ENCODE data around the gene PTPRC. TPM values are rescaled to one million over a fixed set of nuclear protein-coding genes. Genes with fewer than 3 reads are reported as not detected.
A peak's percentile ranks its signal among the peaks of the same experiment; 100 is the strongest.

The PTPRC gene
- total and polyA plus RNA-seq, 2 experiments from 2014 or later = 0.66 to 0.86 TPM

DNA sequence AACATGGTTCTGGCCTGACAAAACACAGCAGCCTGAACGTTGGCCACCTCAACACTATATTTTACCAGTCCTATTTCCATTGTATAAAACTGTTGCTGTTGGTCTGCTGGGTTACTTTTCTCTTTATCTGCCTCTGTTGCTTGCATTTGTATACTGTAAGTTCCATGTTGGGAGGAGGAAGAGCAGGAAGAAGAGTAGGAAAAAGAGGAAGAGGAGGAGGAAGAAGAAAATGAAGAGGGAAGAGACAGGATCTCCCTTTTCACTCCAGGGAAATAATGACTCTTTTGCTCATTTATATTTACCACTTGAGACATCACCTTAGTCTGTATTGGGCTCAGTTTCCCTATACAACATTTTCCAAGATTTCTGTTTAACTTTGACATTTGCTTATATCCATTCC, 134.2 kb downstream of the PTPRC start:
- Histone ChIP-seq H3K27ac (no peak overlapping the region), H3K27me3 (replicated peaks; ENCODE audit: insufficient read depth) (no peaks in the 10 kb centered on the region), H3K79me2 (ENCODE audit: insufficient read depth) (no peaks in the 10 kb centered on the region), H3K9ac (no peak overlapping the region), H3K9me3 (ENCODE audit: low read depth) (no peaks in the 10 kb centered on the region), H3K36me3 (ENCODE audit: low read depth) (no peaks in the 10 kb centered on the region), H3K9me2 (ENCODE audit: insufficient read depth) (no peaks in the 10 kb centered on the region), H3K4me3 (no peak overlapping the region), H3F3A (ENCODE audit: insufficient read depth) (peaks cover 19% of the 10 kb centered on the region), H3K4me1 (ENCODE audit: insufficient read depth) (peaks cover 13% of the 10 kb centered on the region), H4K20me1 (ENCODE audit: insufficient read depth) (no peaks in the 10 kb centered on the region), H3K4me2 (ENCODE audit: unreplicated experiment) (no peak overlapping the region), H2AFZ (0 out of 2 replicates have a peak overlapping the region, but pooled peaks have one; percentile 26)
- TF ChIP-seq EZH2 (IDR thresholded peaks at IDR 0.05; ENCODE audit: insufficient read depth, poor library complexity, severe bottlenecking) (no peak), EZH2phosphoT487 (IDR thresholded peaks at IDR 0.05; ENCODE audit: insufficient read depth, low read depth) (no peak)
- WGBS, 2 experiments (ENCODE audit: low coverage in 1 of 2, low lambda C conversion rate in 2 of 2, missing lambda C conversion rate in 2 of 2) = 57 to 62% methylated on average over 1 of the region's 1 CpG
- in situ Hi-C loops (cut with MboI) = no loop called here
- DNase-seq = no peak

DNA sequence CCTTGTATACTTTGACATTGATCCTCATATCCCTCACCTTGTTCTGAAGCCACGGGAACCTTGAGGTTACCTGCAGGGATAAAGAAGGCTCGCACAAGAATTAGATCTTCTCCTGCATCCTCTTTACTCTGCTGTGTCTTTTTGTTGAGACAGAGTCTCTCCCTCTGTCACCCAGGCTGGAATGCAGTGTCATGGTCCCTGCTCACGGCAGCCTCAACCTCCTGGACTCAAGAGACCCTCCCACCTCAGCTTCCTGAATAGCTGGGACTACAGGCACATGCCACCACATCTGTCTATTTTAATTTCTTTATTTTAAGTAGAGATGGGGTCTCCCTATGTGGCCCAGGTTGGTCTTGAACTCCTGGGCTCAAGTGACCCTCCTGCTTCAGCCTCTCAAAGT, 134.7 kb downstream of the PTPRC start:
- H3K4me1 ChIP-seq (ENCODE audit: insufficient read depth) = peaks cover 13% of the 10 kb centered on the region
- DNase-seq = no peak
- H3K36me3 ChIP-seq (ENCODE audit: low read depth) = no peaks in the 10 kb centered on the region
- in situ Hi-C loops (cut with MboI) = no loop called here
- H3K27ac ChIP-seq = no peak overlapping the region
- no peak for TF ChIP-seq EZH2phosphoT487 (IDR thresholded peaks at IDR 0.05; ENCODE audit: insufficient read depth, low read depth)
- TF ChIP-seq EZH2 (IDR thresholded peaks at IDR 0.05; ENCODE audit: insufficient read depth, poor library complexity, severe bottlenecking) = no peak
- H3K4me3 ChIP-seq = no peak overlapping the region
- no peaks in the 10 kb centered on the region for H3K27me3 ChIP-seq (replicated peaks; ENCODE audit: insufficient read depth)
- H3K9me3 ChIP-seq (ENCODE audit: low read depth) = no peaks in the 10 kb centered on the region
- H3K9me2 ChIP-seq (ENCODE audit: insufficient read depth) = no peaks in the 10 kb centered on the region
- 95 to 97% methylated on average over 3 of the region's 3 CpGs for WGBS, 2 experiments (ENCODE audit: low coverage in 1 of 2, low lambda C conversion rate in 2 of 2, missing lambda C conversion rate in 2 of 2)
- H2AFZ ChIP-seq = no peak overlapping the region
- H3K9ac ChIP-seq = no peak overlapping the region
- no peaks in the 10 kb centered on the region for H4K20me1 ChIP-seq (ENCODE audit: insufficient read depth)
- H3F3A ChIP-seq (ENCODE audit: insufficient read depth) = peaks cover 19% of the 10 kb centered on the region
- H3K79me2 ChIP-seq (ENCODE audit: insufficient read depth) = no peaks in the 10 kb centered on the region
- no peak overlapping the region for H3K4me2 ChIP-seq (ENCODE audit: unreplicated experiment)

DNA sequence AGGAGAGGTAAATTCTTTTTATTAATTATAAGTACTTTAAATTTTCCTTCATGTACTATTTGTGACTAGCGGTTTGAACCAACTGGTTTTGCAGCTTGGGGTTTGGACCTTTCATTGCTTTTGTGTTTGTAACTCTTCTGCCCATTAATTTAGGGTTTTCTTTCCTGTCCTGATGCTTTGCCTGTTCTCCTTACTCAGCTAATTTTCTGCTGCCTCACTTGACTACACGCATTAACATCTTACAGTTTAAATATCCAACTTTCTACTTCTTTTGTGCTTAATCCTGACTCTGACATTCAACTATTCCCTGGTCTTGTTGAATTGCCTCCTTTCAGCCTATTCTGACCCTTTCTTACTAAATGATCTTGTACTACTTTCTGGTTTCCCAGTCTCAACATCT, 135.6 kb downstream of the PTPRC start:
- Histone ChIP-seq H3K4me3 (no peak overlapping the region), H3K9me3 (ENCODE audit: low read depth) (no peaks in the 10 kb centered on the region), H3K4me1 (ENCODE audit: insufficient read depth) (peaks cover 13% of the 10 kb centered on the region), H3F3A (ENCODE audit: insufficient read depth) (peaks cover 19% of the 10 kb centered on the region), H2AFZ (no peak overlapping the region), H3K36me3 (ENCODE audit: low read depth) (no peaks in the 10 kb centered on the region), H3K9me2 (ENCODE audit: insufficient read depth) (no peaks in the 10 kb centered on the region), H3K27me3 (replicated peaks; ENCODE audit: insufficient read depth) (no peaks in the 10 kb centered on the region), H4K20me1 (ENCODE audit: insufficient read depth) (no peaks in the 10 kb centered on the region), H3K4me2 (ENCODE audit: unreplicated experiment) (no peak overlapping the region), H3K27ac (no peak overlapping the region), H3K9ac (no peak overlapping the region), H3K79me2 (ENCODE audit: insufficient read depth) (no peaks in the 10 kb centered on the region)
- TF ChIP-seq EZH2 (IDR thresholded peaks at IDR 0.05; ENCODE audit: insufficient read depth, poor library complexity, severe bottlenecking) = no peak
- no peak for TF ChIP-seq EZH2phosphoT487 (IDR thresholded peaks at IDR 0.05; ENCODE audit: insufficient read depth, low read depth)
- DNase-seq = no peak
- WGBS, 2 experiments (ENCODE audit: low coverage in 1 of 2, low lambda C conversion rate in 2 of 2, missing lambda C conversion rate in 2 of 2) = 92 to 100% methylated on average over 2 of the region's 2 CpGs
- in situ Hi-C loops (cut with MboI) = no loop called here

DNA sequence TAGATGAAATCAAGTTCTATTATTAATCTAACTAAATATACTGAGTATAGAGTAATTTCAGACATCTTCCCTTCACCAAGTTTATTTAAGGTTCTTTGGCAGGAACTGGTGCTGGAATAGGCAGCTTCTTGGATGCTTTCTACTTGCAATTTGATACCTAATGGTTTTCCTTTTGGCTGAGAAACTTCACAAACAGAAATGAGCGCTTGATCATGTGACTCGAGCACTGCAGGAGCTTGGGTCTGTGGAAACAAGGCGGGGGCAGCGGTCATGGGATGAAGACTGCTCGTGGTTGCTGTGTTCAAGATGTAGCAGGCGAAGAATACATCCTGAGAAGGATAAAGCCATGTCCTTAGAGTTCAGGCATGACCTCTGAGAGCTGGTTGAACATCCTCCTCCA, 136.8 kb downstream of the PTPRC start:
- Histone ChIP-seq H3K9ac (no peak overlapping the region), H3K4me2 (ENCODE audit: unreplicated experiment) (no peak overlapping the region), H3K4me3 (no peak overlapping the region), H3K9me3 (ENCODE audit: low read depth) (no peaks in the 10 kb centered on the region), H3K9me2 (ENCODE audit: insufficient read depth) (no peaks in the 10 kb centered on the region), H3K27me3 (replicated peaks; ENCODE audit: insufficient read depth) (no peaks in the 10 kb centered on the region), H4K20me1 (ENCODE audit: insufficient read depth) (no peaks in the 10 kb centered on the region), H3F3A (ENCODE audit: insufficient read depth) (peaks cover 19% of the 10 kb centered on the region), H3K79me2 (ENCODE audit: insufficient read depth) (no peaks in the 10 kb centered on the region), H3K36me3 (ENCODE audit: low read depth) (no peaks in the 10 kb centered on the region), H3K27ac (no peak overlapping the region), H3K4me1 (ENCODE audit: insufficient read depth) (peaks cover 13% of the 10 kb centered on the region), H2AFZ (no peak overlapping the region)
- WGBS, 2 experiments (ENCODE audit: low coverage in 1 of 2, low lambda C conversion rate in 2 of 2, missing lambda C conversion rate in 2 of 2) = 68 to 72% methylated on average over 6 of the region's 6 CpGs
- no peak for DNase-seq
- TF ChIP-seq EZH2phosphoT487 (IDR thresholded peaks at IDR 0.05; ENCODE audit: insufficient read depth, low read depth) (no peak), EZH2 (IDR thresholded peaks at IDR 0.05; ENCODE audit: insufficient read depth, poor library complexity, severe bottlenecking) (no peak)
- in situ Hi-C loops (cut with MboI) = no loop called here

DNA sequence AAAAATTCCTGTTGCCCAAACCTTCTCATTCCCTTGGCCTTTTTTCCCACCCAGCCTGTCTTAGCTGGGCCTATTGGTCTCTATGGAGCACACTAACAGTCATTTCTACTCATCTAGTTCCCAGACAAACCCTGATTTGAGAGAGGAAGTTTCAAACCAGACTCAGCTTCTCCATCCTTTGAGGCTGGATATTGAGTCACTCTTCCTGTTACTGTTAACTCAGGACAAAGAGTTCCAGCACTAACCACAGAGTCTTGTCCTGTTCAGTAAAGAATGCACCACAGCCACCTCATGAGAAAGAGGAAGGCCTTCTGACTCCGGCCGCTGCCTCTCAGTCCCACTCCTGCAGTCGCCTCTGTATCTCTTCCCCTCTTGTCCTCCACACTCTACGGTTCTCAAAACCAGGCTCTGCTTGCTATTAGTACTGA, 137.8 kb downstream of the PTPRC start:
- DNase-seq = peak; percentile 97
- no peaks in the 10 kb centered on the region for H3K9me3 ChIP-seq (ENCODE audit: low read depth)
- H3K4me1 ChIP-seq (ENCODE audit: insufficient read depth) = peaks cover 13% of the 10 kb centered on the region
- peak overlapping the region; percentile 43; the same call in 1 of the 2 replicates for H3K9ac ChIP-seq
- H3K9me2 ChIP-seq (ENCODE audit: insufficient read depth) = no peaks in the 10 kb centered on the region
- no peaks in the 10 kb centered on the region for H3K27me3 ChIP-seq (replicated peaks; ENCODE audit: insufficient read depth)
- H4K20me1 ChIP-seq (ENCODE audit: insufficient read depth) = no peaks in the 10 kb centered on the region
- no peaks in the 10 kb centered on the region for H3K36me3 ChIP-seq (ENCODE audit: low read depth)
- H2AFZ ChIP-seq = peak overlapping the region; percentile 31
- 0 out of 2 replicates have a peak overlapping the region, but pooled peaks have one; percentile 12 for H3K4me3 ChIP-seq
- H3K79me2 ChIP-seq (ENCODE audit: insufficient read depth) = no peaks in the 10 kb centered on the region
- WGBS, 2 experiments (ENCODE audit: low coverage in 1 of 2, low lambda C conversion rate in 2 of 2, missing lambda C conversion rate in 2 of 2) = 30 to 34% methylated on average over 4 of the region's 4 CpGs
- H3K27ac ChIP-seq = peak overlapping the region; percentile 85
- peaks cover 19% of the 10 kb centered on the region for H3F3A ChIP-seq (ENCODE audit: insufficient read depth)
- in situ Hi-C loops (cut with MboI) = no loop called here
- no peak for TF ChIP-seq EZH2 (IDR thresholded peaks at IDR 0.05; ENCODE audit: insufficient read depth, poor library complexity, severe bottlenecking)
- peak; percentile 88 for TF ChIP-seq EZH2phosphoT487 (IDR thresholded peaks at IDR 0.05; ENCODE audit: insufficient read depth, low read depth)
- H3K4me2 ChIP-seq (ENCODE audit: unreplicated experiment) = peak overlapping the region; percentile 31

Measured in GM23248 (cell line).